SK-N-SH treated with all-trans-retinoic acid at 6 μM for 48 hours (cell line): Measurements from ENCODE around the gene C3orf52.

Source experiments
- ATAC-seq: fragments of 200-7000 bp; cut with Tn5 transposase; 3 replicates; pipeline ENCODE4 v1.9.1; 2020; ENCODE audit warnings: mild to moderate bottlenecking, moderate library complexity
- ARNTL ChIP-seq: fragments of 450-650 bp; formaldehyde crosslinking; IDR thresholded peaks from 2 replicates; pipeline ENCODE4 v1.5.0; 2020; ENCODE audit warnings: low read depth, mild to moderate bottlenecking, moderate library complexity, borderline replicate concordance
- BACH2 ChIP-seq: fragments of 250-450 bp; sonication (Bioruptor Pico); IDR thresholded peaks from 2 replicates; pipeline ENCODE4 v1.9.0; 2021; ENCODE audit warnings: mild to moderate bottlenecking, borderline replicate concordance
- CREB5 ChIP-seq: fragments of 250-450 bp; sonication (Bioruptor Pico); IDR thresholded peaks from 2 replicates; pipeline ENCODE4 v1.5.1; 2020; ENCODE audit warnings: low read depth, mild to moderate bottlenecking, moderate library complexity
- CSDC2 ChIP-seq: fragments of 250-450 bp; sonication (Bioruptor Pico); IDR thresholded peaks from 2 replicates; pipeline ENCODE4 v1.5.0; 2020; ENCODE audit warnings: mild to moderate bottlenecking, moderate library complexity
- GLIS3 ChIP-seq: fragments of 250-450 bp; sonication (Bioruptor Pico); IDR thresholded peaks from 2 replicates; pipeline ENCODE4 v1.5.0; 2020; ENCODE audit warnings: mild to moderate bottlenecking, moderate library complexity
- ISL1 ChIP-seq: fragments of 250-450 bp; sonication (Bioruptor Pico); IDR thresholded peaks from 2 replicates; pipeline ENCODE4 v2.1.2; 2022; ENCODE audit warnings: mild to moderate bottlenecking, moderate library complexity
- OSR1 ChIP-seq: fragments of 250-450 bp; sonication (Bioruptor Pico); IDR thresholded peaks from 2 replicates; pipeline ENCODE4 v1.8.0; 2022; ENCODE audit warnings: moderate library complexity, mild to moderate bottlenecking, inconsistent platforms
- PATZ1 ChIP-seq: fragments of 250-450 bp; sonication (Bioruptor Pico); IDR thresholded peaks from 2 replicates; pipeline ENCODE4 v1.8.0; 2020; ENCODE audit warnings: mild to moderate bottlenecking, moderate library complexity, borderline replicate concordance
- PPARA ChIP-seq: fragments of 250-450 bp; sonication (Bioruptor Pico); IDR thresholded peaks from 2 replicates; pipeline ENCODE4 v1.5.0; 2020; ENCODE audit warnings: mild to moderate bottlenecking, borderline replicate concordance
- RARB ChIP-seq: fragments of 250-450 bp; sonication (Bioruptor Pico); IDR thresholded peaks from 2 replicates; pipeline ENCODE4 v1.8.0; 2021; ENCODE audit warnings: mild to moderate bottlenecking, moderate library complexity
- SNAI2 ChIP-seq: fragments of 250-450 bp; sonication (Bioruptor Pico); IDR thresholded peaks from 2 replicates; pipeline ENCODE4 v1.5.0; 2020; ENCODE audit warnings: mild to moderate bottlenecking, moderate library complexity
- TCF4 ChIP-seq: fragments of 250-450 bp; sonication (Bioruptor Pico); IDR thresholded peaks from 2 replicates; pipeline ENCODE4 v1.8.0; 2021; ENCODE audit warnings: mild to moderate bottlenecking, moderate library complexity, borderline replicate concordance
- TOX ChIP-seq: fragments of 250-450 bp; sonication (Bioruptor Pico); IDR thresholded peaks from 2 replicates; pipeline ENCODE4 v1.8.0; 2021; ENCODE audit warnings: mild to moderate bottlenecking, moderate library complexity, borderline replicate concordance
- ZC3H10 ChIP-seq: fragments of 250-450 bp; sonication (Bioruptor Pico); IDR thresholded peaks from 2 replicates; pipeline ENCODE4 v1.5.1; 2021; ENCODE audit warnings: mild to moderate bottlenecking, moderate library complexity
- ZFP30 ChIP-seq: fragments of 450-650 bp; formaldehyde crosslinking; IDR thresholded peaks from 2 replicates; pipeline ENCODE4 v1.5.0; 2022; ENCODE audit warnings: mild to moderate bottlenecking, moderate library complexity
- ZNF565 ChIP-seq: fragments of 450-650 bp; formaldehyde crosslinking; conservative IDR thresholded peaks from 2 replicates; pipeline ENCODE4 v1.5.0; 2020; ENCODE audit warnings: low read depth, mild to moderate bottlenecking, moderate library complexity
- ZNF70 ChIP-seq: fragments of 450-650 bp; formaldehyde crosslinking; IDR thresholded peaks from 2 replicates; pipeline ENCODE4 v1.5.0; 2020; ENCODE audit warnings: mild to moderate bottlenecking, moderate library complexity
- ZNF8 ChIP-seq: fragments of 450-650 bp; formaldehyde crosslinking; IDR thresholded peaks from 2 replicates; pipeline ENCODE4 v1.5.0; 2020; ENCODE audit warnings: mild to moderate bottlenecking, moderate library complexity
- TF ChIP-seq, protein P1 (sequence below): fragments of 250-450 bp; sonication (Bioruptor Pico); IDR thresholded peaks from 2 replicates; pipeline ENCODE4 v1.5.0; 2020; ENCODE audit warnings: mild to moderate bottlenecking, moderate library complexity
- TF ChIP-seq, protein P2 (sequence below): fragments of 250-450 bp; sonication (Bioruptor Pico); IDR thresholded peaks from 2 replicates; pipeline ENCODE4 v1.8.0; 2021; ENCODE audit warnings: low read depth, mild to moderate bottlenecking, moderate library complexity, borderline replicate concordance

The C3orf52 gene

GRCh38 chr3:112140584-112140983 is 54.4 kb downstream of the C3orf52 start:
- TF ChIP-seq ZC3H10, result no peak
- TF ChIP-seq CREB5 (CRISPR knock-in tag), result no peak
- TF ChIP-seq ZNF565 (CRISPR knock-in tag), result no peak
- no peak for TF ChIP-seq PATZ1 (CRISPR knock-in tag)
- no peak for TF ChIP-seq OSR1
- no peak for TF ChIP-seq TOX (CRISPR knock-in tag)
- TF ChIP-seq RARB (CRISPR knock-in tag), result no peak
- ATAC-seq, result no peak

DNA sequence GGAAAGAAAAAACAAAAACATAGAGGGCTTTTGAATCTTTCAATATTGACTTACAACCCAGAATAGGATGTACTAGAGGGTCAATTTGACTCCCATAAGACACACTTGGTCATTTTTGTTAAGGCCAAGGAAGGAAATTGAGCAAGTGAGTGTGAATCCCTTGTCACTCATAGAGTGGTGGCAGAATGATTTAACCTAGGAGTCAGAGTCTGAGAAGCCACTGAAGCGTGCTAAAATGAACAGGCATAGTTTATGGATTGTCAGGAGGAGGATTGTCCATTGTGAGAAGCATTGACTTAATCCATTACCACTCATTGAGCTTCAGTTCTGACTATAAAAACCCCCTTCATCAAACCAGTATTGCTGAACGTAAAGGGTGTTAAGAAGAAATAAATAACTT is 55.1 kb downstream of the C3orf52 start:
- ATAC-seq, result no peak
- no peak for TF ChIP-seq GLIS3 (CRISPR knock-in tag)
- TF ChIP-seq BACH2, result no peak
- TF ChIP-seq ARNTL, result no peak
- TF ChIP-seq TCF4 (CRISPR knock-in tag), result no peak
- no peak for TF ChIP-seq CSDC2 (CRISPR knock-in tag)
- TF ChIP-seq CREB5 (CRISPR knock-in tag), result no peak
- no peak for TF ChIP-seq ZNF565 (CRISPR knock-in tag)
- no peak for TF ChIP-seq ISL1 (CRISPR knock-in tag)
- TF ChIP-seq RARB (CRISPR knock-in tag), result no peak
- no peak for TF ChIP-seq ZFP30 (CRISPR knock-in tag)
- TF ChIP-seq OSR1, result no peak
- TF ChIP-seq ZNF8, result no peak
- no peak for TF ChIP-seq ZC3H10
- no peak for TF ChIP-seq SNAI2 (CRISPR knock-in tag)
- TF ChIP-seq PPARA (CRISPR knock-in tag), result no peak
- TF ChIP-seq TOX (CRISPR knock-in tag), result no peak
- TF ChIP-seq, protein P1, sequence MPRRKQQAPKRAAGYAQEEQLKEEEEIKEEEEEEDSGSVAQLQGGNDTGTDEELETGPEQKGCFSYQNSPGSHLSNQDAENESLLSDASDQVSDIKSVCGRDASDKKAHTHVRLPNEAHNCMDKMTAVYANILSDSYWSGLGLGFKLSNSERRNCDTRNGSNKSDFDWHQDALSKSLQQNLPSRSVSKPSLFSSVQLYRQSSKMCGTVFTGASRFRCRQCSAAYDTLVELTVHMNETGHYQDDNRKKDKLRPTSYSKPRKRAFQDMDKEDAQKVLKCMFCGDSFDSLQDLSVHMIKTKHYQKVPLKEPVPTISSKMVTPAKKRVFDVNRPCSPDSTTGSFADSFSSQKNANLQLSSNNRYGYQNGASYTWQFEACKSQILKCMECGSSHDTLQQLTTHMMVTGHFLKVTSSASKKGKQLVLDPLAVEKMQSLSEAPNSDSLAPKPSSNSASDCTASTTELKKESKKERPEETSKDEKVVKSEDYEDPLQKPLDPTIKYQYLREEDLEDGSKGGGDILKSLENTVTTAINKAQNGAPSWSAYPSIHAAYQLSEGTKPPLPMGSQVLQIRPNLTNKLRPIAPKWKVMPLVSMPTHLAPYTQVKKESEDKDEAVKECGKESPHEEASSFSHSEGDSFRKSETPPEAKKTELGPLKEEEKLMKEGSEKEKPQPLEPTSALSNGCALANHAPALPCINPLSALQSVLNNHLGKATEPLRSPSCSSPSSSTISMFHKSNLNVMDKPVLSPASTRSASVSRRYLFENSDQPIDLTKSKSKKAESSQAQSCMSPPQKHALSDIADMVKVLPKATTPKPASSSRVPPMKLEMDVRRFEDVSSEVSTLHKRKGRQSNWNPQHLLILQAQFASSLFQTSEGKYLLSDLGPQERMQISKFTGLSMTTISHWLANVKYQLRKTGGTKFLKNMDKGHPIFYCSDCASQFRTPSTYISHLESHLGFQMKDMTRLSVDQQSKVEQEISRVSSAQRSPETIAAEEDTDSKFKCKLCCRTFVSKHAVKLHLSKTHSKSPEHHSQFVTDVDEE (CRISPR knock-in tag), result no peak

- TF ChIP-seq, protein P2, sequence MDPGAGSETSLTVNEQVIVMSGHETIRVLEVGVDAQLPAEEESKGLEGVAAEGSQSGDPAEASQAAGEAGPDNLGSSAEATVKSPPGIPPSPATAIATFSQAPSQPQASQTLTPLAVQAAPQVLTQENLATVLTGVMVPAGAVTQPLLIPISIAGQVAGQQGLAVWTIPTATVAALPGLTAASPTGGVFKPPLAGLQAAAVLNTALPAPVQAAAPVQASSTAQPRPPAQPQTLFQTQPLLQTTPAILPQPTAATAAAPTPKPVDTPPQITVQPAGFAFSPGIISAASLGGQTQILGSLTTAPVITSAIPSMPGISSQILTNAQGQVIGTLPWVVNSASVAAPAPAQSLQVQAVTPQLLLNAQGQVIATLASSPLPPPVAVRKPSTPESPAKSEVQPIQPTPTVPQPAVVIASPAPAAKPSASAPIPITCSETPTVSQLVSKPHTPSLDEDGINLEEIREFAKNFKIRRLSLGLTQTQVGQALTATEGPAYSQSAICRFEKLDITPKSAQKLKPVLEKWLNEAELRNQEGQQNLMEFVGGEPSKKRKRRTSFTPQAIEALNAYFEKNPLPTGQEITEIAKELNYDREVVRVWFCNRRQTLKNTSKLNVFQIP (CRISPR knock-in tag), result no peak
- TF ChIP-seq ZFP30 (CRISPR knock-in tag), result no peak
- TF ChIP-seq PATZ1 (CRISPR knock-in tag), result no peak
- TF ChIP-seq ZNF70, result no peak
- TF ChIP-seq, protein P1 (CRISPR knock-in tag), result no peak
- TF ChIP-seq ISL1 (CRISPR knock-in tag), result no peak
- no peak for TF ChIP-seq BACH2
- TF ChIP-seq CSDC2 (CRISPR knock-in tag), result no peak
- no peak for TF ChIP-seq ZNF8
- ATAC-seq, result no peak
These were observed 57.1 kb downstream of the C3orf52 start for GRCh38 chr3:112143251-112143650.
